H1 (cell line): ENCODE measurements around the gene MYLIP. TPM values are rescaled to one million over a fixed set of nuclear protein-coding genes. Genes with fewer than 3 reads are reported as not detected.

ENCODE experiments used
- ATF3 ChIP-seq: IDR thresholded peaks from 2 replicates; pipeline ENCODE4 v1.6.1; 2011; ENCODE audit warnings: low read depth, mild to moderate bottlenecking, low read length; ENCODE audit not compliant: insufficient read depth
- CBX5 ChIP-seq: fragments of 300-800, 300-1000 bp; sonication (generic); IDR thresholded peaks from 2 replicates; pipeline ENCODE4 v1.7.1; 2016; ENCODE audit warnings: antibody characterized with exemption, low read length, low read depth
- CHD7 ChIP-seq: fragments of 300-600 bp; sonication (generic); IDR thresholded peaks from 2 replicates; pipeline ENCODE4 v1.7.1; 2012; ENCODE audit warnings: low read length, moderate library complexity, mild to moderate bottlenecking, inconsistent platforms; ENCODE audit not compliant: insufficient replicate concordance
- E2F6 ChIP-seq: IDR thresholded peaks from 2 replicates; pipeline ENCODE4 v1.6.1; 2012; ENCODE audit warnings: inconsistent platforms
- GABPA ChIP-seq: IDR thresholded peaks from 2 replicates; pipeline ENCODE4 v1.6.1; 2011; ENCODE audit warnings: mild to moderate bottlenecking, low read length, moderate library complexity, borderline replicate concordance; ENCODE audit not compliant: insufficient read depth
- HDAC6 ChIP-seq: IDR thresholded peaks from one replicate; pipeline ENCODE4 v1.7.1; 2012; ENCODE audit warnings: low read depth, mild to moderate bottlenecking, inconsistent platforms, low read length, moderate library complexity
- NRF1 ChIP-seq: IDR thresholded peaks from 2 replicates; pipeline ENCODE4 v1.6.1; 2011; ENCODE audit warnings: mild to moderate bottlenecking, low read depth, low read length, improper control_type of control experiment
- PHF8 ChIP-seq: fragments of 200-600 bp; sonication (generic); conservative IDR thresholded peaks from 2 replicates; pipeline ENCODE4 v1.7.1; 2012; ENCODE audit warnings: low read depth, mild to moderate bottlenecking, inconsistent platforms, low read length, moderate library complexity
- SP2 ChIP-seq: IDR thresholded peaks from 2 replicates; pipeline ENCODE4 v1.6.1; 2012; ENCODE audit warnings: mild to moderate bottlenecking, low read length, inconsistent platforms
- polyA plus RNA-seq, 7 experiments: library from polyadenylated mRNA; depleted of rRNA in 3 of 7; stranded (reverse) in 5 of 7; unstranded in 2 of 7; fragments of >200 nt in 5 of 7; fragments of 200-250 nt in 2 of 7; gene quantifications; 1 replicate in 5 of 7; 2 replicates in 1 of 7; 4 replicates in 1 of 7; pipeline versions ENCODE4 v1.2.1 to v1.2.3, GENCODE V29; 2011 to 2013; ENCODE audit warnings: missing spikeins in 2 of 7, mixed read lengths in 2 of 7
- total RNA-seq: library from RNA; stranded (reverse); fragmentation: NEBNext Ultra II Directional; extraction: Animal tissue kit (Norgen Biotek cat#: 25700); gene quantifications from 2 replicates; pipeline ENCODE4 v1.2.1, GENCODE V29; 2021

The MYLIP gene
- total and polyA plus RNA-seq, 2 of the 8 experiments (the other 6 are each of a cell fraction or from before 2014, with no cell fraction given): 21.1 to 26.9 TPM

- TF ChIP-seq CHD7 (no peak), PHF8 (no peak), ATF3 (no peak), HDAC6 (no peak), GABPA (no peak), E2F6 (no peak), CBX5 (no peak), NRF1 (no peak), SP2 (no peak)
- TF ChIP-seq, all 59 proteins: peak for 0
These were observed 8.5 kb downstream of the MYLIP start (continued) for GRCh38 chr6:16137451-16137801.
